Activated CD8-positive, alpha-beta memory T cell treated with anti-CD3 and anti-CD28 coated beads for 24 hours (primary cell): ENCODE results near the gene COQ2.

Experiments used
- DNase-seq: peaks from one replicate; pipeline ENCODE4 v3.0.0-alpha.2; 2020

Gene COQ2

DNA sequence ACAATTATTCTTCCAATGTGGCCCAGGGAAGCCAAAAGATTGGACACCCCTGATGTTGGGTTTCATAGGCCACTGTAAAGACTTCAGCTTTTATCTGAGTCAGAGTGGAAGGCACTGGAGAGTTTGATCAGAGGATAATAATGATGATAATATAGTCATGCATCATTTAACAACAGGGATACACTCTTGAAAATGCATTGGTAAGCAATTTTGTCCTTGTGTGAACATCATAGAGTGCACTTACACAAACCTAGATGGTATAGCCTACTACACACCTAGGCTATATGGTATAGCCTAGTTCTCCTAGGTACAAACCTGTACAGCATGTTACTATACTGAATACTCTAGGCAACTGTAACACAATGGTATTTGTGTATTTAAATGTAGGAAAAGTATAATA, 70.5 kb downstream of the COQ2 start:
- no peak for DNase-seq
